OCI-LY1 (cell line): ENCODE data around the gene RILPL2.
"Not testable (repeated sequence)": the region's sequence is repeated elsewhere in the genome, so short reads cannot be mapped to it uniquely, and the experiment has no call there.

Source experiments
- H2AFZ ChIP-seq: fragments of 200-600 bp; sonication (generic), shearing (Covaris generic); 2 replicates; pipeline ENCODE4 v1.6.0; 2014; ENCODE audit warnings: antibody characterized with exemption, mild to moderate bottlenecking, low read length
- H3F3A ChIP-seq: fragments of 200-600 bp; sonication (generic), shearing (Covaris generic); 2 replicates; pipeline ENCODE4 v1.6.0; 2014; ENCODE audit warnings: mild to moderate bottlenecking, antibody characterized with exemption, low read length, moderate library complexity; ENCODE audit not compliant: insufficient read depth
- H3K27ac ChIP-seq: fragments of 200-600 bp; sonication (generic); 2 replicates; pipeline ENCODE4 v1.5.1; 2014; ENCODE audit warnings: low read length, mixed run types, mild to moderate bottlenecking, low read depth; ENCODE audit not compliant: poor library complexity, severe bottlenecking
- H3K27me3 ChIP-seq: fragments of 200-600 bp; sonication (generic); 2 replicates; pipeline ENCODE4 v1.6.0; 2014; ENCODE audit warnings: antibody characterized with exemption, mild to moderate bottlenecking, low read length, moderate library complexity; ENCODE audit not compliant: insufficient read depth
- H3K36me3 ChIP-seq: fragments of 200-600 bp; sonication (generic); 2 replicates; pipeline ENCODE4 v1.6.1; 2014; ENCODE audit warnings: mild to moderate bottlenecking, antibody characterized with exemption, low read length, moderate library complexity, mixed read lengths; ENCODE audit not compliant: insufficient read depth
- H3K4me1 ChIP-seq: fragments of 200-600 bp; sonication (generic); 2 replicates; pipeline ENCODE4 v1.5.1; 2014; ENCODE audit warnings: mild to moderate bottlenecking, low read length, moderate library complexity; ENCODE audit not compliant: insufficient read depth, severe bottlenecking
- H3K4me2 ChIP-seq: fragments of 200-600 bp; sonication (generic), shearing (Covaris generic); 2 replicates; pipeline ENCODE4 v1.6.1; 2014; ENCODE audit warnings: low read length
- H3K4me3 ChIP-seq: fragments of 200-600 bp; sonication (generic); 2 replicates; pipeline ENCODE4 v1.5.1; 2014; ENCODE audit warnings: low read length, low read depth, mild to moderate bottlenecking, mixed read lengths; ENCODE audit not compliant: poor library complexity, severe bottlenecking
- H3K79me2 ChIP-seq: fragments of 200-600 bp; shearing (Covaris generic); 2 replicates; pipeline ENCODE4 v1.6.1; 2016; ENCODE audit warnings: mixed run types, low read length, mixed read lengths; ENCODE audit not compliant: insufficient read depth
- H3K9ac ChIP-seq: fragments of 200-600 bp; sonication (generic), shearing (Covaris generic); 2 replicates; pipeline ENCODE4 v1.6.1; 2014; ENCODE audit warnings: mild to moderate bottlenecking, low read length, mixed read lengths
- H3K9me2 ChIP-seq: fragments of 200-600 bp; sonication (generic), shearing (Covaris generic); 2 replicates; pipeline ENCODE4 v1.6.1; 2014; ENCODE audit warnings: low read depth, mild to moderate bottlenecking, low read length, mixed read lengths
- H3K9me3 ChIP-seq: fragments of 200-600 bp; shearing (Covaris generic); 2 replicates; pipeline ENCODE4 v1.6.1; 2014; ENCODE audit warnings: low read length, mixed read lengths
- H4K20me1 ChIP-seq: fragments of 200-600 bp; sonication (generic), shearing (Covaris generic); 2 replicates; pipeline ENCODE4 v1.6.0; 2016; ENCODE audit warnings: mild to moderate bottlenecking, low read length; ENCODE audit not compliant: insufficient read depth
- EZH2 ChIP-seq: fragments of 200-600 bp; sonication (generic), shearing (Covaris generic); IDR thresholded peaks from 2 replicates; pipeline ENCODE4 v1.8.0; 2017; ENCODE audit warnings: borderline replicate concordance, mixed run types, mild to moderate bottlenecking, antibody characterized with exemption, low read length, moderate library complexity, mixed read lengths
- TF ChIP-seq, protein P1 (sequence below): fragments of 200-600 bp; sonication (generic), shearing (Covaris generic); IDR thresholded peaks from 2 replicates; pipeline ENCODE4 v1.5.1; 2017; ENCODE audit warnings: mild to moderate bottlenecking, antibody characterized with exemption, low read length, moderate library complexity, mixed read lengths

RILPL2 gene

DNA sequence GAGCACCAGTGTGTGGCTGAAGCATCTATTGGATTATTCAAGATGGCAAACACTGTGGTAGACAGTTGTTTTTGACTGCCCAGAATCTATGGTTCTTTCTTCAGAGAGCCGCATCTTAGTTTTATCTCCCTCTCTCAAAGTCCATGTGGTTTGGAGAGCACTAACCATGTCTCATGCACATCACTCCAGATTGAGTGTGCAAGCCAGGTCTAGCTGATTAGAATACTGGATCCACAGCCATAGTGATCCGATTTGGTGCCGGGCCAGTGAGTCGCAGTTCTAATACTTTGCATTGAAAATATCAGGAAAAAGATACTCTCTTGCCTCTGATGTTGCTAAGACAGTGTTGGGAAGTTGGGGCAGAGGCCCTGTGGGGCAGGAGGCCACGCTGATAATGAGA, 67.3 kb downstream of the RILPL2 start:
- Histone ChIP-seq H3K9ac (no peak overlapping the region), H3K4me3 (no peak overlapping the region), H3K4me2 (no peak overlapping the region), H2AFZ (no peak overlapping the region), H3K4me1 (peaks cover 11% of the 10 kb centered on the region), H3K27me3 (no peaks in the 10 kb centered on the region), H3K9me3 (no peaks in the 10 kb centered on the region), H4K20me1 (no peaks in the 10 kb centered on the region), H3K27ac (peak overlapping the region; percentile 43), H3K9me2 (no peaks in the 10 kb centered on the region), H3F3A (0 out of 2 replicates have a peak, but pooled peaks cover 4% of the 10 kb centered on the region), H3K79me2 (peaks cover 3% of the 10 kb centered on the region), H3K36me3 (no peaks in the 10 kb centered on the region)
- TF ChIP-seq, protein P1, sequence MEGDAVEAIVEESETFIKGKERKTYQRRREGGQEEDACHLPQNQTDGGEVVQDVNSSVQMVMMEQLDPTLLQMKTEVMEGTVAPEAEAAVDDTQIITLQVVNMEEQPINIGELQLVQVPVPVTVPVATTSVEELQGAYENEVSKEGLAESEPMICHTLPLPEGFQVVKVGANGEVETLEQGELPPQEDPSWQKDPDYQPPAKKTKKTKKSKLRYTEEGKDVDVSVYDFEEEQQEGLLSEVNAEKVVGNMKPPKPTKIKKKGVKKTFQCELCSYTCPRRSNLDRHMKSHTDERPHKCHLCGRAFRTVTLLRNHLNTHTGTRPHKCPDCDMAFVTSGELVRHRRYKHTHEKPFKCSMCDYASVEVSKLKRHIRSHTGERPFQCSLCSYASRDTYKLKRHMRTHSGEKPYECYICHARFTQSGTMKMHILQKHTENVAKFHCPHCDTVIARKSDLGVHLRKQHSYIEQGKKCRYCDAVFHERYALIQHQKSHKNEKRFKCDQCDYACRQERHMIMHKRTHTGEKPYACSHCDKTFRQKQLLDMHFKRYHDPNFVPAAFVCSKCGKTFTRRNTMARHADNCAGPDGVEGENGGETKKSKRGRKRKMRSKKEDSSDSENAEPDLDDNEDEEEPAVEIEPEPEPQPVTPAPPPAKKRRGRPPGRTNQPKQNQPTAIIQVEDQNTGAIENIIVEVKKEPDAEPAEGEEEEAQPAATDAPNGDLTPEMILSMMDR: no peak
- TF ChIP-seq EZH2: no peak

DNA sequence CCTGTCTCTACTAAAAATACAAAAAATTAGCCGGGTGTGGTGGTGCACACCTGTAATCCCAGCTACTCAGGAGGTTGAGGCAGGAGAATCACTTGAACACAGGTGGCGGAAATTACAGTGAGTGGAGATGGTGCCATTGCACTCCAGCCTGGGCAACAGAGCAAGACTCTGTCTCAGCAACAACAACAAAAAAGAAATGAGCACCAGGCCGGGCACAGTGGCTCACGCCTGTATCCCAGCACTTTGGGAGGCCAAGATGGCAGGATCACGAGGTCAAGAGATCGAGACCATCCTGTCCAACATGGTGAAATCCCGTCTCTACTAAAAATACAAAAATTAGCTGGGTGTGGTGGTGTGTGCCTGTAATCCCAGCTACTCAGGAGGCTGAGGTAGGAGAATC, 68.1 kb downstream of the RILPL2 start:
- not testable (repeated sequence) for H2AFZ ChIP-seq, H3F3A ChIP-seq, H3K27me3 ChIP-seq, H3K9me2 ChIP-seq, H3K4me3 ChIP-seq, H3K27ac ChIP-seq, H4K20me1 ChIP-seq, H3K36me3 ChIP-seq, H3K9me3 ChIP-seq, H3K9ac ChIP-seq, H3K4me2 ChIP-seq
- peaks cover 11% of the 10 kb centered on the region for H3K4me1 ChIP-seq
- peaks cover 11% of the 10 kb centered on the region for H3K79me2 ChIP-seq

DNA sequence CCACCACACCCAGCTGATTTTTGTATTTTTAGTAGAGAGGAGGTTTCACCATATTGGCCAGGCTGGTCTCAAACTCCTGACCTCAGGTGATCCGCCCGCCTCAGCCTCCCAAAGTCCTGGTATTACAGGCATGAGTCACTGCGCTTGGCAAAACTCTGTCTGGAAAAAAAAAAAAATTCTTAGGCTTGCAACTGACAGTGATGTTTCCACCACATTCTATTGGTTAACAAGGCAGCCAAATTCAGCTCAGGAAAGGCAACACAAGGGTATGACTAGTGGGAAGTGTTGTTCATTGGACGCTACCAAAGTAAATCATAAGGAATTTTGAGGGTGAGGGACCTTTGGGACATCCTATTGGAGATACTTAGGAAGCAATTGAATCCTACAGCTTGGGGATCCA, 69.0 kb downstream of the RILPL2 start:
- 0 out of 2 replicates have a peak, but pooled peaks cover 4% of the 10 kb centered on the region for H3F3A ChIP-seq
- peaks cover 21% of the 10 kb centered on the region for H3K79me2 ChIP-seq
- TF ChIP-seq, protein P1: no peak
- TF ChIP-seq EZH2: no peak
- H3K9me3 ChIP-seq: no peaks in the 10 kb centered on the region
- H3K9ac ChIP-seq: no peak overlapping the region
- no peaks in the 10 kb centered on the region for H3K27me3 ChIP-seq
- H3K36me3 ChIP-seq: no peaks in the 10 kb centered on the region
- H4K20me1 ChIP-seq: no peaks in the 10 kb centered on the region
- no peaks in the 10 kb centered on the region for H3K9me2 ChIP-seq
- no peak overlapping the region for H3K4me3 ChIP-seq
- no peak overlapping the region for H2AFZ ChIP-seq
- H3K4me1 ChIP-seq: peaks cover 20% of the 10 kb centered on the region
- no peak overlapping the region for H3K27ac ChIP-seq
- H3K4me2 ChIP-seq: no peak overlapping the region
